ENCODE results near the gene FRA10AC1. TPM values are rescaled to one million over a fixed set of nuclear protein-coding genes. Genes with fewer than 3 reads are reported as not detected.
A peak's percentile ranks its signal among the peaks of the same experiment; 100 is the strongest.

FRA10AC1 gene
- total RNA-seq, 1 donor from 2014 or later, result 14.4 TPM

DNA sequence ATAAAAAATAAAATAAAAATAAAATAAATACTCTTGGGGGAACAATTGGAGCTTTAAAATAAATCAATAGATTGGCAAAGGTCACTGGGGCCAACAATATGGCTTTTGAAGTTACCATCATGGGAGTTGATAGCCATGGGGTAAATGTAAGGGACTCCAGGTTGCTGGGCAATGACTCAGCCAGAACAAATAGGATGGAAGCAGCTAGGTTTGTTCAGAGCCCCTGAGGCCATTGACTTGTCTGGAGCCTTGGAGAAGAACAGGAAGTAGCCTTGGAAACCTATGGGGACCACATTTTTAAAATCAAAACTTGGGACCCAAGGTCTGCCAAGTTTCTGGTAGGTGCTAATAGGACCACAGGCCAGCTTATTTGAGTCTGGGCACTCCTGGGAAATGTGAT, 20.2 kb upstream of the FRA10AC1 start:
- TF ChIP-seq, protein P1, sequence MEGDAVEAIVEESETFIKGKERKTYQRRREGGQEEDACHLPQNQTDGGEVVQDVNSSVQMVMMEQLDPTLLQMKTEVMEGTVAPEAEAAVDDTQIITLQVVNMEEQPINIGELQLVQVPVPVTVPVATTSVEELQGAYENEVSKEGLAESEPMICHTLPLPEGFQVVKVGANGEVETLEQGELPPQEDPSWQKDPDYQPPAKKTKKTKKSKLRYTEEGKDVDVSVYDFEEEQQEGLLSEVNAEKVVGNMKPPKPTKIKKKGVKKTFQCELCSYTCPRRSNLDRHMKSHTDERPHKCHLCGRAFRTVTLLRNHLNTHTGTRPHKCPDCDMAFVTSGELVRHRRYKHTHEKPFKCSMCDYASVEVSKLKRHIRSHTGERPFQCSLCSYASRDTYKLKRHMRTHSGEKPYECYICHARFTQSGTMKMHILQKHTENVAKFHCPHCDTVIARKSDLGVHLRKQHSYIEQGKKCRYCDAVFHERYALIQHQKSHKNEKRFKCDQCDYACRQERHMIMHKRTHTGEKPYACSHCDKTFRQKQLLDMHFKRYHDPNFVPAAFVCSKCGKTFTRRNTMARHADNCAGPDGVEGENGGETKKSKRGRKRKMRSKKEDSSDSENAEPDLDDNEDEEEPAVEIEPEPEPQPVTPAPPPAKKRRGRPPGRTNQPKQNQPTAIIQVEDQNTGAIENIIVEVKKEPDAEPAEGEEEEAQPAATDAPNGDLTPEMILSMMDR (IDR thresholded peaks at IDR 0.05; ENCODE audit: borderline replicate concordance), result no peak
- H3K27me3 ChIP-seq (ENCODE audit: low read depth), result peaks cover 66% of the 10 kb centered on the region
- H3K4me3 ChIP-seq, result no peak overlapping the region
- no peak for DNase-seq
- no peaks in the 10 kb centered on the region for H3K36me3 ChIP-seq
- H3K27ac ChIP-seq (replicated peaks), result no peak overlapping the region
- no peaks in the 10 kb centered on the region for H3K4me1 ChIP-seq
- H3K9me3 ChIP-seq (replicated peaks), result no peaks in the 10 kb centered on the region
- intact Hi-C loops (cut with micrococcal nuclease), result no loop called here

GRCh38 chr10:93719901-93720300, 17.5 kb upstream of the FRA10AC1 start:
- intact Hi-C loops (cut with micrococcal nuclease), result no loop called here

DNA sequence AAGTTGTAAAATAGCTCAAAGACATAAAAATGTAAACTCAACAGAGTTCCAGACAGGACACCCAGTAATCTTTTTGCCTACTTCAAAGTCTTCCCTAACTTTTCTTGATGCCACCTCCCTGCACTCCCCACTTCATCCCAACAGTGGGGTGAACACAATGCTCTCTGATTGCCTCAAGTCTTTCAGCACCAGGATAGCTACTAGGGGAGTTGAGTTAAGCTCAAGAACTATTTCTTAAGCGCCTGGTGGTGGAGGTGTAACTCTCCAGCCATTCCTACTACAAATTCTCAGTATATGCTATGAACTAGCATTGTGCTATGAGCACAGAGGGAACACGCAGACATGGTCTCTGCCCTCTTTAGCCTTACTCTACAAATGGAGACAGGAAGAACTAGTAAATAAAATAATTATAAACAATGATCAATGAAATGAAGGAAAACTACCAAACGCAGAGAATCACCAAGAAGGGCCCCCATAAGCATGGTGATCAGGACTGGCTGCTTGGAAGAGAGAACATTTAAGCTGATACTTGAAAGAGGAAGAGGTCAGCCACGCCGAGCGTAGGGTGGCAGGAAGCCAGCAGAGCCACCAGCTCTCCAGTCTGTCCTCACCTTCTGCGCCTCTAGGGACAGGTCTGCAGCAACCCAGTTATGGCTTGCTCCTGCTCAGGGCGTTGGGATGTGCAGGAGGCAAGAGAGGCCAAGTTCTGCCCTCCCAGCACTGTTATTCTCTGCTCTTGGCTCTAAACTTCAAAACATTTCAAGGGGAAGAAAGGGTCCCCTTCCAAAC, 16.7 kb upstream of the FRA10AC1 start:
- DNase-seq, result peak; percentile 17
- Histone ChIP-seq H3K27ac (replicated peaks) (no peak overlapping the region), H3K27me3 (ENCODE audit: low read depth) (peaks cover 54% of the 10 kb centered on the region), H3K36me3 (no peaks in the 10 kb centered on the region), H3K4me3 (no peak overlapping the region), H3K9me3 (replicated peaks) (no peaks in the 10 kb centered on the region), H3K4me1 (no peaks in the 10 kb centered on the region)
- TF ChIP-seq, protein P1 (IDR thresholded peaks at IDR 0.05; ENCODE audit: borderline replicate concordance), result no peak
- intact Hi-C loops (cut with micrococcal nuclease), result no loop called here

More at GRCh38 chr10:93719901-93720300, 17.5 kb upstream of the FRA10AC1 start:
- Histone ChIP-seq H3K36me3 (no peaks in the 10 kb centered on the region), H3K4me3 (no peak overlapping the region), H3K27ac (replicated peaks) (no peak overlapping the region), H3K9me3 (replicated peaks) (no peaks in the 10 kb centered on the region), H3K4me1 (no peaks in the 10 kb centered on the region), H3K27me3 (ENCODE audit: low read depth) (peaks cover 54% of the 10 kb centered on the region)
- DNase-seq, result no peak
- TF ChIP-seq, protein P1 (IDR thresholded peaks at IDR 0.05; ENCODE audit: borderline replicate concordance), result no peak

DNA sequence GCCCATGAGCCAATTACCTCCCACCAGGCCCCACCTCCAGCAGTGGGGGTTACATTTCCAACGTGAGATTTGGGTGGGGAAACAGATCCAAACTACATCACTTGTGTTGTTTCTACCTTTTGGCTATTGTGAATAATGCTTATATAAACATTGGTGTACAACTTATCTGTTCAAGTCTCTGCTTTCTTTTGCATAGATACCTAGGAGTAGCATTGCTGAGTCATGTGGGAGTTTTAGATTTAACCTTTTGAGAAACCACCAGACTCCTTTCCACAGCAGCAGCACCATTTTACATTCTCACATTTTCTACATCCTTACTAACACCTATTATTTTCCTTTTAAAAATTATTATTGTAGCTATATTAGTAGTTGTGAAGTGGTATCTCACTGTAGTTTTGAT, 14.4 kb upstream of the FRA10AC1 start:
- intact Hi-C loops (cut with micrococcal nuclease), result no loop called here
- H3K4me3 ChIP-seq, result no peak overlapping the region
- no peaks in the 10 kb centered on the region for H3K36me3 ChIP-seq
- no peaks in the 10 kb centered on the region for H3K9me3 ChIP-seq (replicated peaks)
- no peak for DNase-seq
- peaks cover 45% of the 10 kb centered on the region for H3K27me3 ChIP-seq (ENCODE audit: low read depth)
- H3K4me1 ChIP-seq, result no peaks in the 10 kb centered on the region
- TF ChIP-seq, protein P1 (IDR thresholded peaks at IDR 0.05; ENCODE audit: borderline replicate concordance), result no peak
- no peak overlapping the region for H3K27ac ChIP-seq (replicated peaks)

DNA sequence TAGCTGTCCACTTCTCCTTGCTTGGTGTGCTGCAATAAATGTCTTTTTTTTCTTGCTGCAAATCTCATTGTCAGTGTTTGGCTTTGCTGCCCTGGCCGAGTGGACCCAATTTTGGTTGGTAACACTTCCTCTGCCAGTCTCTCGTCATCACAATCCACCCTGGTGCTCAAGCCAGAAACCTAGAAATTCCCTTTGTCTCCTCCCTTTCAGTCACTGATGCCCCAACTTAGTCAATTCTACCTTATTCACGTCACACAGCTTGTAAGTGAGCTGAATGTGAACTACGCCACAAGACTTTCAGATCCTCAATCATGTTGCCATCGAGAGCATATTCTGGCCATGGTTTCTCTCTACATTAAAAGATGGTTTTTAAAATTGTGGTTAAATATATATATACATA, 13.0 kb upstream of the FRA10AC1 start:
- intact Hi-C loops (cut with micrococcal nuclease), result no loop called here

More for the DNA sequence above, 13.0 kb upstream of the FRA10AC1 start:
- no peaks in the 10 kb centered on the region for H3K9me3 ChIP-seq (replicated peaks)
- H3K27me3 ChIP-seq (ENCODE audit: low read depth), result peaks cover 38% of the 10 kb centered on the region
- TF ChIP-seq, protein P1 (IDR thresholded peaks at IDR 0.05; ENCODE audit: borderline replicate concordance), result no peak
- H3K36me3 ChIP-seq, result no peaks in the 10 kb centered on the region
- H3K27ac ChIP-seq (replicated peaks), result no peak overlapping the region
- DNase-seq, result no peak
- no peak overlapping the region for H3K4me3 ChIP-seq
- H3K4me1 ChIP-seq, result no peaks in the 10 kb centered on the region

All from left ventricle myocardium inferior (tissue), 1 donor.